ENCODE data around the gene EIF5. TPM values are rescaled to one million over a fixed set of nuclear protein-coding genes. Genes with fewer than 3 reads are reported as not detected.
A peak's percentile ranks its signal among the peaks of the same experiment; 100 is the strongest.

Gene EIF5
- total and polyA plus RNA-seq, 2 of the 8 experiments (the other 6 are each of a cell fraction or from before 2014, with no cell fraction given) = 179 to 323 TPM

DNA sequence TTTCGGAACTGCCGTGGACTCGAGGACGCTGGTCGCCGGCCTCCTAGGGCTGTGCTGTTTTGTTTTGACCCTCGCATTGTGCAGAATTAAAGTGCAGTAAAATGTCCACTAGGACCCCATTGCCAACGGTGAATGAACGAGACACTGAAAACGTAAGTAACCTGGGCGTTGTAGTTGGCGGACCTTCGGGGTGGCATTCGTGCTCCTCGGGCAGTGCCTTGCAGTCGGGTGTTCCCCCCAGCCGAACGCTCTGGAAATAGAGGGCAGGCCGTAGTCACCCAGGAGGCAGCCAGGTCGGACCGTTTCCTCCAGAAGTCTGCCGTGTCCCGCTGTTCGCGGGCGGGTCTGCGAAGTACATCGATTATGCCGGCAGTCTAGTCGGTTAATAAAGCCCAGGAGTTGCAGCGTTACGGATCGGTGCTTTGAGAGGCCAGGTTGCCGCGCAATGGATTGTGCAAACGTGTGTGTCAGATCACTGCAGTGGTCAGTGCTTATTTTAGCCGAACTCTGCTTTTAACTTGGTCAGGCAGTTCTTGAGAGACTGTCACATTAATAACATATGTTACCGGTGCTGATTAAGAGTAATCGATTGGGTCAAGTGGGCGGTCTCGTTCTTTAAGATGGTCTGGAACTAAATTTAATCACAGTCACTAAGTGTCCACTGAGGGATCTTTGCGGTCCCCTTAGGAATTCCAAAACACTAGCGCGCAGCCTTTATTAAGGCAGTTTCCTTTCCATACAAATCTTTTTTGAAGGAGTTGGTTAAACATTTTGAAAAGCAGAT lies 52.1 kb downstream of the EIF5 start:
- FAIRE-seq = no peak
- H3K4ac ChIP-seq (replicated peaks; ENCODE audit: insufficient read length, low read depth, low read length) = no peak overlapping the region
- whole genome bisulfite sequencing, 2 experiments (ENCODE audit: extremely low coverage in 1 of 2, insufficient coverage in 1 of 2, insufficient read length in 1 of 2, insufficient replicate concordance in 2 of 2, low coverage in 1 of 2, low lambda C conversion rate in 2 of 2, missing lambda C conversion rate in 1 of 2) = 4% methylated on average over 44 of the region's 44 CpGs; no CpG with 5 or more reads in 1 of the 2 experiments

More for the DNA sequence above, 52.1 kb downstream of the EIF5 start:
- Histone ChIP-seq H2BK120ac (replicated peaks; ENCODE audit: low read depth, low read length) (no peak overlapping the region), H3K4me1 (replicated peaks in 1 of 4; ENCODE audit: control insufficient read depth in 3 of 4, insufficient read depth in 4 of 4, low read length in 3 of 4) (peaks cover 0 to 8% (median 4%) of the 10 kb centered on the region in 4 experiments; a peak in 5 of 7 replicates), H3K18ac (ENCODE audit: extremely low read depth, low read length) (0 out of 2 replicates have a peak overlapping the region, but pooled peaks have one; percentile 2), H3K27me3 (replicated peaks in 1 of 4; ENCODE audit: control insufficient read depth in 3 of 4, extremely low read depth in 1 of 4, insufficient read depth in 3 of 4, low read length in 3 of 4) (peaks cover 0 to 10% (median 5%) of the 10 kb centered on the region in 4 experiments; a peak in 3 of 7 replicates), H3K79me2 (ENCODE audit: control insufficient read depth in 1 of 2, insufficient read depth in 2 of 2, low read length in 2 of 2) (peaks cover 24 to 50% of the 10 kb centered on the region in 2 experiments), H3K23me2 (ENCODE audit: low read depth, low read length) (peaks cover 14% of the 10 kb centered on the region), H2BK5ac (ENCODE audit: low read depth, low read length) (peak overlapping the region; percentile 46), H4K5ac (ENCODE audit: insufficient read length, low read depth, low read length) (no peak overlapping the region), H3K4me2 (ENCODE audit: insufficient read depth in 1 of 2, low read depth in 2 of 2, low read length in 2 of 2) (peak overlapping the region; percentile 93 to 99), H3K9me3 (ENCODE audit: insufficient read depth in 2 of 2, low read depth in 1 of 2, low read length in 1 of 2) (no peaks in the 10 kb centered on the region), H3K27ac (ENCODE audit: low read depth, low read length) (peak overlapping the region; percentile 92; the same call in 1 of the 2 replicates), H3K9ac (replicated peaks in 1 of 4; ENCODE audit: extremely low read depth in 1 of 4, low read depth in 3 of 4, low read length in 3 of 4) (peak overlapping the region; percentile 77 to 96 (median 89)), H4K20me1 (replicated peaks in 1 of 2; ENCODE audit: control insufficient read depth in 1 of 2, insufficient read depth in 2 of 2, low read length in 2 of 2) (peaks cover 9 to 21% of the 10 kb centered on the region in 2 experiments), H3K4me3 (ENCODE audit: extremely low read depth in 1 of 4, insufficient read depth in 2 of 4, low read depth in 3 of 4, low read length in 4 of 4) (peak overlapping the region; percentile 82 to 91 (median 88)), H2AK5ac (ENCODE audit: low read depth, low read length) (no peak overlapping the region), H2BK15ac (ENCODE audit: low read length) (no peak overlapping the region; the same call in 1 of the 2 replicates), H2BK12ac (ENCODE audit: low read depth, low read length) (no peak overlapping the region), H3K14ac (ENCODE audit: insufficient read length) (no peak overlapping the region), H3K56ac (replicated peaks; ENCODE audit: insufficient read length, low read depth, low read length) (peak overlapping the region; percentile 12), H3K23ac (ENCODE audit: insufficient read length) (no peak overlapping the region), H3K79me1 (ENCODE audit: low read depth, low read length) (no peaks in the 10 kb centered on the region; the same call in 1 of the 2 replicates), H4K91ac (replicated peaks; ENCODE audit: insufficient read length, low read length) (no peak overlapping the region), H4K8ac (ENCODE audit: extremely low read depth, insufficient read depth, low read length) (peak overlapping the region; percentile 57), H3K36me3 (ENCODE audit: control insufficient read depth in 2 of 4, insufficient read depth in 4 of 4, low read length in 3 of 4) (no peaks in the 10 kb centered on the region), H2AFZ (ENCODE audit: low read length) (no peak overlapping the region), H2BK20ac (ENCODE audit: low read length) (no peak overlapping the region)
- ChIA-PET POLR2A (ENCODE audit: partially characterized antibody) (interaction anchor here (0.6 to 3.2 kb wide), 8 partner anchors 16 to 55 kb away, joined by 3 to 22 read pairs (median 3); partner anchors contain the start of gene EIF5), CTCF (ENCODE audit: partially characterized antibody) (no interaction called here)
- no peak for DNase-seq (ENCODE audit: low read depth in 1 of 2, low spot score in 2 of 2)
- 0 out of 2 replicates have a peak, but pooled peaks have one; percentile 65 for TF ChIP-seq RBBP5 (IDR thresholded peaks at IDR 0.05; ENCODE audit: borderline replicate concordance, low read depth, low read length)
- TF ChIP-seq TCF12 (IDR thresholded peaks at IDR 0.05; ENCODE audit: low read depth, low read length) = no peak
- 0 out of 2 replicates have a peak, but pooled peaks have one; percentile 7 for TF ChIP-seq SP4 (IDR thresholded peaks at IDR 0.05; ENCODE audit: low read length)
- 0 out of 2 replicates have a peak, but pooled peaks have one; percentile 16 for TF ChIP-seq POLR2AphosphoS5 (IDR thresholded peaks at IDR 0.05; ENCODE audit: low read depth, low read length)
- TF ChIP-seq SP2 (IDR thresholded peaks at IDR 0.05; ENCODE audit: low read length) = no peak
